H9 (cell line): ENCODE results near the gene RSBN1. TPM values are rescaled to one million over a fixed set of nuclear protein-coding genes. Genes with fewer than 3 reads are reported as not detected.

Source experiments
- DNase-seq: peaks from one replicate; pipeline ENCODE4 v3.0.0-alpha.2; 2017
- H2AFZ ChIP-seq: one replicate; pipeline ENCODE4 v1.6.1; 2013; ENCODE audit warnings: mild to moderate bottlenecking, low read length, control low read depth, moderate library complexity
- H2AK5ac ChIP-seq: 2 replicates; pipeline ENCODE4 v1.6.1; 2013; ENCODE audit warnings: low read length, control low read depth, mixed read lengths; ENCODE audit not compliant: insufficient read length
- H2BK120ac ChIP-seq: one replicate; pipeline ENCODE4 v1.6.1; 2013; ENCODE audit warnings: low read depth, mild to moderate bottlenecking, low read length, control low read depth, inconsistent platforms; ENCODE audit not compliant: poor library complexity, severe bottlenecking
- H2BK12ac ChIP-seq: 2 replicates; pipeline ENCODE4 v1.6.1; 2013; ENCODE audit warnings: low read length, control low read depth, mixed read lengths, low read depth; ENCODE audit not compliant: insufficient read length
- H2BK15ac ChIP-seq: 2 replicates; pipeline ENCODE4 v1.6.1; 2013; ENCODE audit warnings: low read depth, low read length, control low read depth
- H2BK20ac ChIP-seq: one replicate; pipeline ENCODE4 v1.6.1; 2013; ENCODE audit warnings: low read depth, mild to moderate bottlenecking, low read length, control low read depth, inconsistent platforms; ENCODE audit not compliant: poor library complexity, severe bottlenecking
- H2BK5ac ChIP-seq: 2 replicates; pipeline ENCODE4 v1.6.1; 2013; ENCODE audit warnings: low read length, control low read depth, mixed read lengths; ENCODE audit not compliant: insufficient read length
- H3K14ac ChIP-seq: 2 replicates; pipeline ENCODE4 v1.6.1; 2013; ENCODE audit warnings: low read length, control low read depth; ENCODE audit not compliant: insufficient read depth
- H3K18ac ChIP-seq: 2 replicates; pipeline ENCODE4 v1.6.1; 2013; ENCODE audit warnings: low read depth, mild to moderate bottlenecking, mixed read lengths, low read length, control low read depth; ENCODE audit not compliant: insufficient read length
- H3K23ac ChIP-seq: 2 replicates; pipeline ENCODE4 v1.6.1; 2013; ENCODE audit warnings: low read length, control low read depth, mixed read lengths, low read depth; ENCODE audit not compliant: insufficient read length
- H3K23me2 ChIP-seq: 2 replicates; pipeline ENCODE4 v1.6.1; 2013; ENCODE audit warnings: low read depth, mild to moderate bottlenecking, mixed read lengths, low read length, control low read depth; ENCODE audit not compliant: insufficient read length, poor library complexity, severe bottlenecking
- H3K27ac ChIP-seq: 2 replicates; pipeline ENCODE4 v1.5.1; 2013; ENCODE audit warnings: low read length, control low read depth, mixed read lengths, low read depth; ENCODE audit not compliant: insufficient read length
- H3K27me3 ChIP-seq: 2 replicates; pipeline ENCODE4 v1.6.1; 2013; ENCODE audit warnings: low read length, control low read depth, inconsistent platforms; ENCODE audit not compliant: insufficient read depth
- H3K4ac ChIP-seq: 2 replicates; pipeline ENCODE4 v1.6.1; 2013; ENCODE audit warnings: low read depth, mild to moderate bottlenecking, control low read depth, inconsistent platforms, low read length, moderate library complexity
- H3K4me1 ChIP-seq: 2 replicates; pipeline ENCODE4 v1.6.1; 2013; ENCODE audit warnings: low read length, control low read depth, inconsistent platforms; ENCODE audit not compliant: insufficient read depth
- H3K4me2 ChIP-seq: 2 replicates; pipeline ENCODE4 v1.6.1; 2013; ENCODE audit warnings: low read length, control low read depth, mixed read lengths; ENCODE audit not compliant: insufficient read length, insufficient read depth
- H3K56ac ChIP-seq: 2 replicates; pipeline ENCODE4 v1.6.1; 2013; ENCODE audit warnings: low read depth, mild to moderate bottlenecking, mixed read lengths, low read length, control low read depth; ENCODE audit not compliant: insufficient read length
- H3K79me1 ChIP-seq: 2 replicates; pipeline ENCODE4 v1.6.1; 2013; ENCODE audit warnings: low read depth, mild to moderate bottlenecking, moderate library complexity, low read length, control low read depth, inconsistent platforms; ENCODE audit not compliant: insufficient read depth, poor library complexity, severe bottlenecking
- H3K79me2 ChIP-seq: 2 replicates; pipeline ENCODE4 v1.6.1; 2013; ENCODE audit warnings: low read length, control low read depth, inconsistent platforms; ENCODE audit not compliant: insufficient read depth
- H3K9ac ChIP-seq: 2 replicates; pipeline ENCODE4 v1.6.1; 2013; ENCODE audit warnings: low read length, control low read depth, mixed read lengths; ENCODE audit not compliant: insufficient read length; ENCODE audit errors: extremely low read depth
- H3K9me3 ChIP-seq: one replicate; pipeline ENCODE4 v1.6.1; 2013; ENCODE audit warnings: low read depth, low read length, inconsistent platforms; ENCODE audit not compliant: control insufficient read depth
- H3T11ph ChIP-seq: one replicate; pipeline ENCODE4 v1.6.1; 2013; ENCODE audit warnings: mild to moderate bottlenecking, low read length, control low read depth, inconsistent platforms
- H4K20me1 ChIP-seq: one replicate; pipeline ENCODE4 v1.6.1; 2013; ENCODE audit not compliant: control insufficient read depth, insufficient read length, insufficient read depth
- H4K5ac ChIP-seq: 2 replicates; pipeline ENCODE4 v1.6.1; 2013; ENCODE audit warnings: low read depth, mild to moderate bottlenecking, mixed read lengths, low read length, control low read depth; ENCODE audit not compliant: insufficient read length
- H4K8ac ChIP-seq: replicated peaks from 2 replicates; pipeline ENCODE4 v1.6.1; 2013; ENCODE audit warnings: low read length, control low read depth, mixed read lengths, low read depth; ENCODE audit not compliant: insufficient read length
- H4K91ac ChIP-seq: 2 replicates; pipeline ENCODE4 v1.6.1; 2013; ENCODE audit warnings: low read depth, mild to moderate bottlenecking, moderate library complexity, mixed read lengths, low read length, control low read depth; ENCODE audit not compliant: insufficient read length
- H3K27ac Mint-ChIP-seq, 3 experiments: 2 replicates in 2 of 3; 3 replicates in 1 of 3; pipeline ENCODE4 v1.8.0; 2020 to 2021; ENCODE audit warnings: mixed read lengths in 3 of 3, mild to moderate bottlenecking in 1 of 3, moderate library complexity in 1 of 3
- H3K27me3 Mint-ChIP-seq: 2 replicates; pipeline ENCODE4 v1.8.0; 2021; ENCODE audit warnings: low read depth, mild to moderate bottlenecking, moderate library complexity, mixed read lengths
- H3K36me3 Mint-ChIP-seq, 3 experiments: 2 replicates in 2 of 3; 3 replicates in 1 of 3; pipeline ENCODE4 v1.8.0; 2020 to 2021; ENCODE audit warnings: low read depth in 3 of 3, mixed read lengths in 3 of 3; ENCODE audit not compliant: insufficient read depth in 1 of 3
- H3K4me1 Mint-ChIP-seq, 2 experiments: 2 replicates each; pipeline ENCODE4 v1.8.0; 2020; ENCODE audit warnings: mixed read lengths in 2 of 2
- H3K4me3 Mint-ChIP-seq, 2 experiments: 2 replicates in 1 of 2; 3 replicates in 1 of 2; pipeline ENCODE4 v1.8.0; 2020 to 2021; ENCODE audit warnings: mild to moderate bottlenecking in 2 of 2, mixed read lengths in 2 of 2, moderate library complexity in 1 of 2
- H3K9me3 Mint-ChIP-seq, 2 experiments: 2 replicates in 1 of 2; 3 replicates in 1 of 2; pipeline ENCODE4 v1.8.0; 2020; ENCODE audit warnings: mild to moderate bottlenecking in 2 of 2, mixed read lengths in 2 of 2, moderate library complexity in 1 of 2
- WGBS: extraction: QIAGEN DNeasy Blood & Tissue Kit; methylation state at CpG from one replicate; pipeline ENCODE4 v1.1.7; 2013; ENCODE audit warnings: missing lambda C conversion rate, low lambda C conversion rate, mixed read lengths; ENCODE audit not compliant: insufficient read length; ENCODE audit errors: extremely low coverage; 5-methylcytosine and 5-hydroxymethylcytosine counted together
- total RNA-seq: library from RNA; stranded (reverse); gene quantifications from 2 replicates; pipeline ENCODE4 v1.2.1, GENCODE V29; 2021
- TF ChIP-seq, protein P1 (sequence below): fragments of 200-600 bp; sonication (generic); conservative IDR thresholded peaks from 3 replicates; pipeline ENCODE4 v1.8.0; 2021; ENCODE audit warnings: antibody characterized with exemption, mild to moderate bottlenecking

The RSBN1 gene
- total RNA-seq, 1 experiment from 2014 or later, result 11.0 TPM

DNA sequence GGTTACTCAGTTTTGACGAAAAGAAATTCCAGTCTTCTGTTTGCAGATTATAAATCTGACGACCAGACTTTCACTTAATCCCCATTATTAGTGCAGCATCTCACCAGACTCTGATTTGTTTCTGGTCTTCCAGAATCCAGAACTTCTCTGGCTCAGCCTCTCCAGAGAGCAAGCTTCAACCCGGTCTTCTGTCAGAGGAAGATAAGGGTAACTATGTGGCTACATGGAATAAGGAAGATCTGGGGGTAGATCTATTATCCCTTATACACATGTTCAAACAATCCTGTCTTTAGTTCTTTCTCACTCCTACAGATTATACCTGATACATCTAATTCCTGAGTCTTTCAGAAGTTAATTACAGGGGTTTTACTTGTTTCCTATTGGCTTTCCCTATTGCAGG lies 62.9 kb downstream of the RSBN1 start:
- H3K14ac ChIP-seq, result no peak overlapping the region
- no peak overlapping the region for H3K18ac ChIP-seq
- no peak overlapping the region for H3K23ac ChIP-seq
- H4K91ac ChIP-seq, result no peak overlapping the region
- H3K9me3 ChIP-seq, result no peaks in the 10 kb centered on the region
- no peak overlapping the region for H4K8ac ChIP-seq
- H3K27ac ChIP-seq, result no peak overlapping the region
- no peak overlapping the region for H2BK5ac ChIP-seq
- no peak overlapping the region for H2BK120ac ChIP-seq
- no peaks in the 10 kb centered on the region for H4K20me1 ChIP-seq
- H3T11ph ChIP-seq, result no peak overlapping the region
- no peak overlapping the region for H3K9ac ChIP-seq
- H4K5ac ChIP-seq, result no peak overlapping the region
- Mint-ChIP-seq H3K27me3 (no peaks in the 10 kb centered on the region), H3K27ac (no peak overlapping the region), H3K9me3 (peaks cover 4 to 6% of the 10 kb centered on the region in 2 experiments; a peak in 3 of 5 replicates), H3K4me1 (peaks cover 0 to 7% of the 10 kb centered on the region in 2 experiments; a peak in 2 of 4 replicates), H3K4me3 (no peak overlapping the region), H3K36me3 (peaks cover 29 to 49% (median 44%) of the 10 kb centered on the region in 3 experiments)
- no peak overlapping the region for H3K4ac ChIP-seq
- H3K23me2 ChIP-seq, result no peaks in the 10 kb centered on the region
- H3K4me1 ChIP-seq, result no peaks in the 10 kb centered on the region
- no peaks in the 10 kb centered on the region for H3K27me3 ChIP-seq
- DNase-seq, result no peak
- no peaks in the 10 kb centered on the region for H3K79me2 ChIP-seq
- no peak overlapping the region for H2AK5ac ChIP-seq
- no peaks in the 10 kb centered on the region for H3K79me1 ChIP-seq
- no peak overlapping the region for H2BK12ac ChIP-seq
- no peak overlapping the region for H2AFZ ChIP-seq
- H2BK15ac ChIP-seq, result no peak overlapping the region
- H3K56ac ChIP-seq, result no peak overlapping the region
- H3K4me2 ChIP-seq, result no peak overlapping the region
- H2BK20ac ChIP-seq, result no peak overlapping the region
- TF ChIP-seq, protein P1, sequence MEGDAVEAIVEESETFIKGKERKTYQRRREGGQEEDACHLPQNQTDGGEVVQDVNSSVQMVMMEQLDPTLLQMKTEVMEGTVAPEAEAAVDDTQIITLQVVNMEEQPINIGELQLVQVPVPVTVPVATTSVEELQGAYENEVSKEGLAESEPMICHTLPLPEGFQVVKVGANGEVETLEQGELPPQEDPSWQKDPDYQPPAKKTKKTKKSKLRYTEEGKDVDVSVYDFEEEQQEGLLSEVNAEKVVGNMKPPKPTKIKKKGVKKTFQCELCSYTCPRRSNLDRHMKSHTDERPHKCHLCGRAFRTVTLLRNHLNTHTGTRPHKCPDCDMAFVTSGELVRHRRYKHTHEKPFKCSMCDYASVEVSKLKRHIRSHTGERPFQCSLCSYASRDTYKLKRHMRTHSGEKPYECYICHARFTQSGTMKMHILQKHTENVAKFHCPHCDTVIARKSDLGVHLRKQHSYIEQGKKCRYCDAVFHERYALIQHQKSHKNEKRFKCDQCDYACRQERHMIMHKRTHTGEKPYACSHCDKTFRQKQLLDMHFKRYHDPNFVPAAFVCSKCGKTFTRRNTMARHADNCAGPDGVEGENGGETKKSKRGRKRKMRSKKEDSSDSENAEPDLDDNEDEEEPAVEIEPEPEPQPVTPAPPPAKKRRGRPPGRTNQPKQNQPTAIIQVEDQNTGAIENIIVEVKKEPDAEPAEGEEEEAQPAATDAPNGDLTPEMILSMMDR, result no peak
- WGBS, result no CpG with 5 or more reads among the region's 3 CpGs
